ENCODE results near the gene SMCO2. TPM values are rescaled to one million over a fixed set of nuclear protein-coding genes. Genes with fewer than 3 reads are reported as not detected.

SMCO2 gene
- total and polyA plus RNA-seq, 2 of the 4 experiments (the other 2 are of a cell fraction): 0.19 TPM; not detected in 1

GRCh38 chr12:27447761-27448160 lies 1.2 kb downstream of the SMCO2 start:
- H3K9ac ChIP-seq (ENCODE audit: low read depth, low read length): no peak overlapping the region
- no peaks in the 10 kb centered on the region for H3K4me1 ChIP-seq (ENCODE audit: control insufficient read depth, insufficient read depth, low read length)
- no peaks in the 10 kb centered on the region for H4K20me1 ChIP-seq (ENCODE audit: insufficient read depth, low read length)
- H2AFZ ChIP-seq (replicated peaks; ENCODE audit: low read length, poor library complexity): no peak overlapping the region
- H2AK5ac ChIP-seq (ENCODE audit: low read depth, low read length): no peak overlapping the region
- ChIA-PET POLR2A (ENCODE audit: unreplicated experiment) (no interaction called here), CTCF (no interaction called here)
- no peaks in the 10 kb centered on the region for H3K79me1 ChIP-seq (ENCODE audit: low read depth in 1 of 2, low read length in 2 of 2)
- H3K4ac ChIP-seq (ENCODE audit: low read depth, low read length): no peak overlapping the region
- no peak overlapping the region for H3K4me2 ChIP-seq (ENCODE audit: low read depth, low read length)
- H3K9me3 ChIP-seq (ENCODE audit: control insufficient read depth, insufficient read depth, low read length): 0 out of 2 replicates have a peak, but pooled peaks cover 5% of the 10 kb centered on the region
- TF ChIP-seq NFE2L2 (IDR thresholded peaks at IDR 0.05; ENCODE audit: low read depth, low read length): no peak
- no peak for TF ChIP-seq RAD21 (IDR thresholded peaks at IDR 0.05; ENCODE audit: low read length)
- TF ChIP-seq, protein P1, sequence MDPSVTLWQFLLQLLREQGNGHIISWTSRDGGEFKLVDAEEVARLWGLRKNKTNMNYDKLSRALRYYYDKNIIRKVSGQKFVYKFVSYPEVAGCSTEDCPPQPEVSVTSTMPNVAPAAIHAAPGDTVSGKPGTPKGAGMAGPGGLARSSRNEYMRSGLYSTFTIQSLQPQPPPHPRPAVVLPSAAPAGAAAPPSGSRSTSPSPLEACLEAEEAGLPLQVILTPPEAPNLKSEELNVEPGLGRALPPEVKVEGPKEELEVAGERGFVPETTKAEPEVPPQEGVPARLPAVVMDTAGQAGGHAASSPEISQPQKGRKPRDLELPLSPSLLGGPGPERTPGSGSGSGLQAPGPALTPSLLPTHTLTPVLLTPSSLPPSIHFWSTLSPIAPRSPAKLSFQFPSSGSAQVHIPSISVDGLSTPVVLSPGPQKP (IDR thresholded peaks at IDR 0.05; ENCODE audit: borderline replicate concordance, low read depth, low read length): no peak
- no peak for TF ChIP-seq RCOR1 (IDR thresholded peaks at IDR 0.05; ENCODE audit: insufficient replicate concordance, low read length)
- TF ChIP-seq MAZ (IDR thresholded peaks at IDR 0.05; ENCODE audit: borderline replicate concordance, low read depth, low read length): no peak
- TF ChIP-seq CHD1 (IDR thresholded peaks at IDR 0.05; ENCODE audit: low read depth, low read length): no peak
- no peak for TF ChIP-seq RFX5 (IDR thresholded peaks at IDR 0.05; ENCODE audit: low read depth, low read length)
- TF ChIP-seq SMC3 (IDR thresholded peaks at IDR 0.05; ENCODE audit: low read depth, low read length): no peak
- TF ChIP-seq FOS (IDR thresholded peaks at IDR 0.05; ENCODE audit: low read depth, low read length): no peak
- TF ChIP-seq CEBPB (IDR thresholded peaks at IDR 0.05; ENCODE audit: low read depth, low read length): no peak
- TF ChIP-seq, protein P2, sequence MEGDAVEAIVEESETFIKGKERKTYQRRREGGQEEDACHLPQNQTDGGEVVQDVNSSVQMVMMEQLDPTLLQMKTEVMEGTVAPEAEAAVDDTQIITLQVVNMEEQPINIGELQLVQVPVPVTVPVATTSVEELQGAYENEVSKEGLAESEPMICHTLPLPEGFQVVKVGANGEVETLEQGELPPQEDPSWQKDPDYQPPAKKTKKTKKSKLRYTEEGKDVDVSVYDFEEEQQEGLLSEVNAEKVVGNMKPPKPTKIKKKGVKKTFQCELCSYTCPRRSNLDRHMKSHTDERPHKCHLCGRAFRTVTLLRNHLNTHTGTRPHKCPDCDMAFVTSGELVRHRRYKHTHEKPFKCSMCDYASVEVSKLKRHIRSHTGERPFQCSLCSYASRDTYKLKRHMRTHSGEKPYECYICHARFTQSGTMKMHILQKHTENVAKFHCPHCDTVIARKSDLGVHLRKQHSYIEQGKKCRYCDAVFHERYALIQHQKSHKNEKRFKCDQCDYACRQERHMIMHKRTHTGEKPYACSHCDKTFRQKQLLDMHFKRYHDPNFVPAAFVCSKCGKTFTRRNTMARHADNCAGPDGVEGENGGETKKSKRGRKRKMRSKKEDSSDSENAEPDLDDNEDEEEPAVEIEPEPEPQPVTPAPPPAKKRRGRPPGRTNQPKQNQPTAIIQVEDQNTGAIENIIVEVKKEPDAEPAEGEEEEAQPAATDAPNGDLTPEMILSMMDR (conservative IDR thresholded peaks at IDR 0.05; ENCODE audit: low read depth, low read length): no peak
- TF ChIP-seq BHLHE40 (IDR thresholded peaks at IDR 0.05; ENCODE audit: low read depth, low read length): no peak
- TF ChIP-seq, protein P3, sequence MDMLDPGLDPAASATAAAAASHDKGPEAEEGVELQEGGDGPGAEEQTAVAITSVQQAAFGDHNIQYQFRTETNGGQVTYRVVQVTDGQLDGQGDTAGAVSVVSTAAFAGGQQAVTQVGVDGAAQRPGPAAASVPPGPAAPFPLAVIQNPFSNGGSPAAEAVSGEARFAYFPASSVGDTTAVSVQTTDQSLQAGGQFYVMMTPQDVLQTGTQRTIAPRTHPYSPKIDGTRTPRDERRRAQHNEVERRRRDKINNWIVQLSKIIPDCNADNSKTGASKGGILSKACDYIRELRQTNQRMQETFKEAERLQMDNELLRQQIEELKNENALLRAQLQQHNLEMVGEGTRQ (IDR thresholded peaks at IDR 0.05; ENCODE audit: low read depth, low read length): no peak
- no peak for TF ChIP-seq MAFK (IDR thresholded peaks at IDR 0.05; ENCODE audit: low read depth, low read length)
- TF ChIP-seq POLR2A (IDR thresholded peaks at IDR 0.05; ENCODE audit: low read depth, low read length): no peak
- TF ChIP-seq MXI1 (IDR thresholded peaks at IDR 0.05; ENCODE audit: borderline replicate concordance, low read depth, low read length): no peak
- no peak overlapping the region for H3K23ac ChIP-seq (ENCODE audit: low read depth, low read length)
- in situ Hi-C loops (cut with MboI; ENCODE audit: low sequenced_read_pairs): no loop called here
- no peak overlapping the region for H4K5ac ChIP-seq (ENCODE audit: low read depth, low read length)
- no peak overlapping the region for H2AK9ac ChIP-seq (replicated peaks; ENCODE audit: low read depth, low read length, poor library complexity)
- no peak overlapping the region for H3K27ac ChIP-seq (ENCODE audit: insufficient read depth, low read length)
- H3K27me3 ChIP-seq (ENCODE audit: control insufficient read depth, insufficient read depth, low read length): no peaks in the 10 kb centered on the region; the same call in 1 of the 2 replicates
- dilution Hi-C loops (cut with HindIII; ENCODE audit: low sequenced_read_pairs, unreplicated experiment): no loop called here
- DNase-seq (no peak), ATAC-seq (ENCODE audit: low read depth) (no peak)
- no peak overlapping the region for H3K4me3 ChIP-seq (ENCODE audit: insufficient read depth, low read depth, low read length)
- no peak overlapping the region for H4K8ac ChIP-seq (ENCODE audit: low read depth in 2 of 2, low read length in 2 of 2)
- no peak overlapping the region for H2BK5ac ChIP-seq (ENCODE audit: low read depth, low read length, poor library complexity, severe bottlenecking)
- H3K9me1 ChIP-seq (ENCODE audit: insufficient read depth, low read length): no peaks in the 10 kb centered on the region
- 93% methylated on average over 4 of the region's 8 CpGs; no CpG with 5 or more reads in 1 of the 2 experiments for WGBS, 2 experiments (ENCODE audit: extremely low coverage in 2 of 2, insufficient read length in 1 of 2)
- no peak overlapping the region for H4K91ac ChIP-seq (ENCODE audit: insufficient read depth, low read depth, low read length)
- no TSS peak for BruUV-seq (replicated peaks)
- no peak overlapping the region for H3K56ac ChIP-seq (ENCODE audit: extremely low read depth, insufficient read depth, low read length)
- no peak overlapping the region for H2BK15ac ChIP-seq (ENCODE audit: low read depth, low read length)
- intact Hi-C loops (cut with micrococcal nuclease): no loop called here
- H2BK20ac ChIP-seq (ENCODE audit: low read depth, low read length): no peak overlapping the region
- no peaks in the 10 kb centered on the region for H3K36me3 ChIP-seq (ENCODE audit: control insufficient read depth, insufficient read depth, low read length)
- H3K18ac ChIP-seq (ENCODE audit: low read depth, low read length): no peak overlapping the region
- no peak overlapping the region for H2BK120ac ChIP-seq (ENCODE audit: low read depth, low read length)
- no peak overlapping the region for H3K14ac ChIP-seq (replicated peaks; ENCODE audit: low read depth, low read length)
